Endothelial cell of umbilical vein (primary cell): Measurements from ENCODE around the gene HSPG2. TPM values are rescaled to one million over a fixed set of nuclear protein-coding genes. Genes with fewer than 3 reads are reported as not detected.

Source experiments
- BruUV-seq: library from RNA; stranded (reverse); fragments of 400-500 nt; replicated peaks from 2 replicates; lab custom pipeline; 2021; lab: Mats Ljungman, UMichigan
- CTCF ChIA-PET: fragments of 300-600, 350-600 bp; sonication (Branson Sonifier 250); formaldehyde crosslinking; loops from one replicate; lab custom pipeline; 2021; ENCODE audit warnings: antibody characterized with exemption, inconsistent platforms; lab: Charles Lee
- POLR2A ChIA-PET: fragments of 300-600, 350-600 bp; sonication (Branson Sonifier 250); formaldehyde crosslinking; loops from one replicate; lab custom pipeline; 2021; ENCODE audit warnings: antibody characterized with exemption, inconsistent platforms; lab: Charles Lee
- DNase-seq: peaks from one replicate; pipeline ENCODE4 v3.0.0-alpha.2; 2011; ENCODE audit warnings: low read depth, low spot score
- FAIRE-seq: peaks from 2 replicates; lab custom pipeline; 2011; peaks lifted over from hg19 to GRCh38; lab: Jason Lieb, UNC
- H2AFZ ChIP-seq: 2 replicates; pipeline ENCODE4 v1.6.0; 2012; ENCODE audit warnings: low read depth, low read length, control low read depth, inconsistent platforms
- H3K27ac ChIP-seq: 2 replicates; pipeline ENCODE4 v1.5.1; 2011; ENCODE audit warnings: low read depth, mild to moderate bottlenecking, control low read depth, low read length, moderate library complexity; ENCODE audit not compliant: insufficient read depth
- H3K27me3 ChIP-seq, 2 experiments: 2 replicates each; pipeline versions ENCODE4 v1.6.0 to v1.6.1; 2011; ENCODE audit warnings: low read length in 2 of 2, mixed read lengths in 1 of 2; ENCODE audit not compliant: control insufficient read depth in 2 of 2, insufficient read depth in 2 of 2
- H3K36me3 ChIP-seq, 2 experiments: 2 replicates in 1 of 2; 3 replicates in 1 of 2; pipeline ENCODE4 v1.5.1; 2011; ENCODE audit warnings: low read length in 2 of 2, mild to moderate bottlenecking in 1 of 2, moderate library complexity in 1 of 2; ENCODE audit not compliant: control insufficient read depth in 2 of 2, insufficient read depth in 2 of 2; ENCODE audit errors: extremely low read depth in 1 of 2
- H3K4me1 ChIP-seq: 3 replicates; pipeline ENCODE4 v1.5.1; 2011; ENCODE audit warnings: mild to moderate bottlenecking, low read length; ENCODE audit not compliant: control insufficient read depth, insufficient read depth; ENCODE audit errors: extremely low read depth
- H3K4me2 ChIP-seq: 2 replicates; pipeline ENCODE4 v1.6.1; 2011; ENCODE audit warnings: low read length, control low read depth, mixed read lengths; ENCODE audit not compliant: insufficient read depth
- H3K4me3 ChIP-seq, 3 experiments: fragments of 200-600 bp in 1 of 3; sonication (generic), shearing (Covaris generic) in 1 of 3; replicated peaks in 1 of 3; 2 replicates each; pipeline ENCODE4 v1.5.1; 2011 to 2016; ENCODE audit warnings: control low read depth in 3 of 3, low read length in 3 of 3, mild to moderate bottlenecking in 2 of 3, inconsistent platforms in 1 of 3, low read depth in 1 of 3, moderate library complexity in 1 of 3; ENCODE audit not compliant: insufficient read depth in 1 of 3
- H3K79me2 ChIP-seq: 2 replicates; pipeline ENCODE4 v1.6.0; 2012; ENCODE audit warnings: low read length, inconsistent platforms; ENCODE audit not compliant: control insufficient read depth, insufficient read depth
- H3K9ac ChIP-seq: replicated peaks from 2 replicates; pipeline ENCODE3; 2011; ENCODE audit warnings: low read length, control low read depth; ENCODE audit not compliant: insufficient read depth; ENCODE audit errors: extremely low read depth
- H3K9me1 ChIP-seq: replicated peaks from 3 replicates; pipeline ENCODE4 v1.6.0; 2011; ENCODE audit warnings: mild to moderate bottlenecking, low read length; ENCODE audit not compliant: control insufficient read depth, insufficient read depth; ENCODE audit errors: extremely low read depth
- H3K9me3 ChIP-seq: replicated peaks from 2 replicates; pipeline ENCODE4 v1.5.1; 2012; ENCODE audit warnings: low read length, inconsistent platforms; ENCODE audit not compliant: control insufficient read depth, insufficient read depth
- H4K20me1 ChIP-seq: replicated peaks from 2 replicates; pipeline ENCODE3; 2011; ENCODE audit warnings: mild to moderate bottlenecking, low read length; ENCODE audit not compliant: control insufficient read depth, insufficient read depth; ENCODE audit errors: extremely low read depth
- CTCF ChIP-seq, 2 donors: IDR thresholded peaks; 1 replicate in 1 of 2; 2 replicates in 1 of 2; pipeline ENCODE4 v1.5.1; 2011; ENCODE audit warnings: low read length in 2 of 2, mild to moderate bottlenecking in 2 of 2, moderate library complexity in 2 of 2, control low read depth in 1 of 2, inconsistent platforms in 1 of 2, low read depth in 1 of 2; ENCODE audit not compliant: insufficient read depth in 1 of 2; ENCODE audit errors: extremely low read depth in 1 of 2
- FOS ChIP-seq: IDR thresholded peaks from 2 replicates; pipeline ENCODE4 v1.6.1; 2011; ENCODE audit warnings: mild to moderate bottlenecking, low read length, moderate library complexity, borderline replicate concordance; ENCODE audit not compliant: insufficient read depth
- GATA2 ChIP-seq: IDR thresholded peaks from 2 replicates; pipeline ENCODE4 v1.7.0; 2011; ENCODE audit warnings: low read depth, mild to moderate bottlenecking, moderate library complexity, mixed read lengths, low read length; ENCODE audit not compliant: insufficient read length, insufficient read depth
- POLR2AphosphoS5 ChIP-seq: IDR thresholded peaks from 2 replicates; pipeline ENCODE4 v1.6.1; 2012; ENCODE audit warnings: low read depth, mild to moderate bottlenecking, control low read depth, low read length, moderate library complexity; ENCODE audit not compliant: insufficient read depth
- dilution Hi-C: fragments of 300-500 bp; cut with MboI; formaldehyde crosslinking; loops from one replicate; pipeline ENCODE4 v1.15.0; 2019; ENCODE audit warnings: low sequenced_read_pairs; ENCODE audit not compliant: extremely low pct_ligation_motif_present
- intact Hi-C: fragments of 100-400 bp; cut with micrococcal nuclease; formaldehyde crosslinking; loops from one replicate; pipeline ENCODE4 v1.10.0; 2022
- polyA plus RNA-seq, 4 experiments: library from polyadenylated mRNA; depleted of rRNA in 3 of 4; stranded (reverse) in 3 of 4; unstranded in 1 of 4; fragments of >200 nt; gene quantifications; 2 replicates each; pipeline versions ENCODE4 v1.2.1 to v1.2.3, GENCODE V29; 2011 to 2012; ENCODE audit warnings: missing spikeins in 1 of 4
- total RNA-seq: library from RNA; stranded (reverse); gene quantifications from 2 replicates; pipeline ENCODE4 v1.2.3, GENCODE V29; 2021

The HSPG2 gene
- total and polyA plus RNA-seq, 2 donors (not counting 3 experiments of a cell fraction or from before 2014, with no cell fraction given), result 734 to 3,499 TPM

- Histone ChIP-seq H3K9ac (no peak overlapping the region), H2AFZ (no peak overlapping the region), H3K4me3 (no peak overlapping the region), H4K20me1 (peaks cover 3% of the 10 kb centered on the region), H3K27me3 (no peaks in the 10 kb centered on the region), H3K9me3 (no peaks in the 10 kb centered on the region), H3K27ac (no peak overlapping the region), H3K79me2 (peaks cover 99% of the 10 kb centered on the region), H3K4me2 (peak overlapping the region; percentile 25), H3K4me1 (peaks cover 16% of the 10 kb centered on the region), H3K36me3 (peaks cover 0 to 2% of the 10 kb centered on the region in 2 experiments), H3K9me1 (no peaks in the 10 kb centered on the region)
- peak; percentile 71 for DNase-seq
- BruUV-seq, result no TSS peak
- dilution Hi-C loops (no loop called here), intact Hi-C loops (no loop called here)
- CTCF ChIA-PET, result interaction anchor here (0.8 to 1.3 kb wide), 3 partner anchors 8 to 12 kb away, joined by 3 to 9 read pairs (median 6); no protein-coding TSS in a partner anchor
- FAIRE-seq, result peak; percentile 69
- no peak for TF ChIP-seq FOS
- no peak for TF ChIP-seq POLR2AphosphoS5
- TF ChIP-seq GATA2, result no peak
- TF ChIP-seq CTCF (IDR thresholded peaks at IDR 0.05; ENCODE audit: extremely low read depth in 1 of 2, insufficient read depth in 1 of 2, low read depth in 1 of 2, low read length in 2 of 2), result no peak
- POLR2A ChIA-PET, result no interaction called here
Observed at GRCh38 chr1:21773585-21773984, 163.5 kb downstream of the HSPG2 start.

Other genes starting within 250 kb of the HSPG2 start
- 146 and 149 TPM in 2 replicates for gene USP48, start 154.2 kb downstream of the HSPG2 start, total RNA-seq
- gene USP48, start 154.2 kb downstream of the HSPG2 start, polyA plus RNA-seq, result 18.5 and 27.2 TPM in 2 replicates
- gene LDLRAD2, start 125.0 kb downstream of the HSPG2 start, total RNA-seq, result 0.42 and 0.44 TPM in 2 replicates
- not detected in 2 replicates for gene LDLRAD2, start 125.0 kb downstream of the HSPG2 start, polyA plus RNA-seq
- gene CELA3B, start 39.7 kb upstream of the HSPG2 start, total RNA-seq, result 0.48 TPM in 1 of 2 replicates, not detected in the other
- 0.30 and 0.32 TPM in 2 replicates for gene CELA3B, start 39.7 kb upstream of the HSPG2 start, polyA plus RNA-seq
- not detected in 2 replicates for gene CELA3A, start 64.3 kb upstream of the HSPG2 start, total RNA-seq
- gene CELA3A, start 64.3 kb upstream of the HSPG2 start, polyA plus RNA-seq, result 0.35 TPM in 1 of 2 replicates, not detected in the other
- 379 and 381 TPM in 2 replicates for gene CDC42, start 115.4 kb upstream of the HSPG2 start, total RNA-seq
- 175 and 199 TPM in 2 replicates for gene CDC42, start 115.4 kb upstream of the HSPG2 start, polyA plus RNA-seq
- not detected in 2 replicates for gene WNT4, start 205.8 kb upstream of the HSPG2 start, total RNA-seq
- gene WNT4, start 205.8 kb upstream of the HSPG2 start, polyA plus RNA-seq, result 0.06 and 0.08 TPM in 2 replicates